Right lobe of liver (tissue), 4 donors: ENCODE measurements around the gene PCED1B.

Source experiments
- POLR2A ChIP-seq: fragments of 450-650 bp; IDR thresholded peaks from one replicate; pipeline ENCODE4 v1.6.1; 2017; ENCODE audit warnings: antibody characterized with exemption, mild to moderate bottlenecking
- TF ChIP-seq, protein P1 (sequence below), 4 donors: fragments of 200-600 bp in 3 of 4; fragments of 450-650 bp in 1 of 4; IDR thresholded peaks; one replicate each; pipeline versions ENCODE4 v1.5.1 to v1.8.0; 2016 to 2022; ENCODE audit warnings: antibody characterized with exemption in 4 of 4, mild to moderate bottlenecking in 2 of 4
- donor health status: DM: no; HTN: no; CAD: no.
- donor health status: DM: no; HTN: no; CAD: no.
- donor health status: DM: no; HTN: yes; CAD: no.

DNA sequence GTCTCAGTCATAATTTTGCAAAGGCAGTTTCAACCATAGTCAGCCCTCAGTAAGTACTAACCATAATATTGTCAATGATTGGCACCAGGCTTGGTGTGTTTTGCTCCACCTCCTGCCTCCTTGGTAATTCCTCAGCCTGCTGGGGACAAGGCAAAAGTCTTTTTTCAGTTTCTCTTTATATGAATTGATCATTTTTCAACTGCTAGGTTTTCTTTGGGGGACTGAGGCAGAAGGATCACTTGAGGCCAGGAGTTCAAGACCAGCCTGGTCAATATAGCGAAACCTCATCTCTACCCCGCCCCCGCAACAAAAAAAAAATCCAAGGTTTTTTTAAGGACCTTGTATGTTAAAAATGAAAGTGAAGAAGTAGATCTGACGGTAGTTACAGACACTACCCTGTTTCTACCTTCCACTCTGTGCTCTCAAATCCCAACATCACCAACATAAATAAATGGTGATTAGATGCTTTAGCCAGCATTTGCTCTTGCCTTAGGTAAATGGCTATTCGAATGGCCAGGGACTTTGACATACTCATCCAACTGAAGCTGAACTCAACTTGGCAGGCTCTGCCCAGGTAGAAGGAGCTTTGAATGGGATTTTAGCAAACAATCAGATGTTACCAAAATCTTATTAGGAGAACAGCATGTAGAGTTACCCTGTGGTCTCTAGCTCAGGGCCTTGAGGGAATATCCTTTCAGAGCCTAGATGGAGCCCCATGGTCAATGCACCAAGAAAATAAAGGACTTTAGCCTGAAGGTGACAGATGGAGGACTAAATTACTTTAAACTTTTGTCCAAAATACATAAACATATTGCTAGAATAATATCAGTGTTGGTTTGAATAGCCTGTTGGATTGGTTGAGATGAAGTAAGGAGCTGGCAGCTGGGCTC, 127.3 kb downstream of the PCED1B start:
- TF ChIP-seq POLR2A, result no peak
- TF ChIP-seq, protein P1, sequence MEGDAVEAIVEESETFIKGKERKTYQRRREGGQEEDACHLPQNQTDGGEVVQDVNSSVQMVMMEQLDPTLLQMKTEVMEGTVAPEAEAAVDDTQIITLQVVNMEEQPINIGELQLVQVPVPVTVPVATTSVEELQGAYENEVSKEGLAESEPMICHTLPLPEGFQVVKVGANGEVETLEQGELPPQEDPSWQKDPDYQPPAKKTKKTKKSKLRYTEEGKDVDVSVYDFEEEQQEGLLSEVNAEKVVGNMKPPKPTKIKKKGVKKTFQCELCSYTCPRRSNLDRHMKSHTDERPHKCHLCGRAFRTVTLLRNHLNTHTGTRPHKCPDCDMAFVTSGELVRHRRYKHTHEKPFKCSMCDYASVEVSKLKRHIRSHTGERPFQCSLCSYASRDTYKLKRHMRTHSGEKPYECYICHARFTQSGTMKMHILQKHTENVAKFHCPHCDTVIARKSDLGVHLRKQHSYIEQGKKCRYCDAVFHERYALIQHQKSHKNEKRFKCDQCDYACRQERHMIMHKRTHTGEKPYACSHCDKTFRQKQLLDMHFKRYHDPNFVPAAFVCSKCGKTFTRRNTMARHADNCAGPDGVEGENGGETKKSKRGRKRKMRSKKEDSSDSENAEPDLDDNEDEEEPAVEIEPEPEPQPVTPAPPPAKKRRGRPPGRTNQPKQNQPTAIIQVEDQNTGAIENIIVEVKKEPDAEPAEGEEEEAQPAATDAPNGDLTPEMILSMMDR (IDR thresholded peaks at IDR 0.05), result no peak
